Posterior cingulate gyrus (tissue), 11 donors: Measurements from ENCODE around the gene WDR1.

ENCODE experiments used
- DNase-seq, 10 donors: peaks; one replicate each; pipeline versions ENCODE4 v3.0.0 to v3.0.0-alpha.2; 2020 to 2021; ENCODE audit warnings: mixed read lengths in 3 of 10
- intact Hi-C: fragments of 100-400 bp; cut with DNase I; formaldehyde crosslinking; loops from one replicate; pipeline ENCODE4 v1.15.1; 2023

Gene WDR1

GRCh38 chr4:10077483-10078335, 38.9 kb downstream of the WDR1 start:
- DNase-seq: peak in 3 of 10 donors; percentile 7 to 78 (median 46)
- intact Hi-C loops: no loop called here

GRCh38 chr4:10077076-10077475, 39.5 kb downstream of the WDR1 start:
- peak in 3 of 10 donors; percentile 8 to 71 (median 28) for DNase-seq
- intact Hi-C loops: no loop called here

- intact Hi-C loops: no loop called here
- peak in 3 of 10 donors; percentile 16 to 74 (median 64) for DNase-seq
These were observed 40.6 kb downstream of the WDR1 start for GRCh38 chr4:10075953-10076391.

- DNase-seq: peak in 3 of 10 donors; percentile 13 to 67 (median 48)
- intact Hi-C loops: no loop called here
These were observed 41.3 kb downstream of the WDR1 start for GRCh38 chr4:10075158-10075863.

GRCh38 chr4:10074767-10075105, 41.9 kb downstream of the WDR1 start:
- intact Hi-C loops: no loop called here
- DNase-seq: peak in 6 of 10 donors; percentile 18 to 88 (median 39)

GRCh38 chr4:10074076-10074766, 42.4 kb downstream of the WDR1 start:
- intact Hi-C loops: no loop called here
- peak in 1 of 10 donors; percentile 19 for DNase-seq

GRCh38 chr4:10072420-10073017, 44.1 kb downstream of the WDR1 start:
- intact Hi-C loops: no loop called here
- no peak for DNase-seq

GRCh38 chr4:10069075-10069642, 47.4 kb downstream of the WDR1 start:
- DNase-seq: peak in 1 of 10 donors; percentile 52
- intact Hi-C loops: no loop called here

- peak in 1 of 10 donors; percentile 54 for DNase-seq
- intact Hi-C loops: no loop called here
These were observed 49.6 kb downstream of the WDR1 start for GRCh38 chr4:10066670-10067651.

GRCh38 chr4:10066206-10066605, 50.4 kb downstream of the WDR1 start:
- intact Hi-C loops: no loop called here
- DNase-seq: no peak

GRCh38 chr4:10063544-10064300, 52.9 kb downstream of the WDR1 start:
- peak; percentile 46 to 96 (median 72) for DNase-seq
- intact Hi-C loops: loop anchor here (1.0 kb wide), 2 partner anchors 45 to 300 kb away; no protein-coding TSS in a partner anchor

GRCh38 chr4:10061650-10062415, 54.8 kb downstream of the WDR1 start:
- intact Hi-C loops: no loop called here
- DNase-seq: no peak

GRCh38 chr4:10058371-10058770, 58.2 kb downstream of the WDR1 start:
- DNase-seq: no peak
- intact Hi-C loops: no loop called here

- intact Hi-C loops: no loop called here
These were observed 59.6 kb downstream of the WDR1 start for GRCh38 chr4:10057023-10057395.

GRCh38 chr4:10056334-10057022, 60.1 kb downstream of the WDR1 start:
- DNase-seq: no peak
- intact Hi-C loops: no loop called here

More at GRCh38 chr4:10057023-10057395, 59.6 kb downstream of the WDR1 start:
- no peak for DNase-seq

- intact Hi-C loops: no loop called here
- no peak for DNase-seq
These were observed 60.7 kb downstream of the WDR1 start for GRCh38 chr4:10055871-10056270.

GRCh38 chr4:10054571-10055041, 62.0 kb downstream of the WDR1 start:
- DNase-seq: no peak
- intact Hi-C loops: no loop called here
